Muscle of arm (tissue), 12 donors: Measurements from ENCODE around the gene CYS1. TPM values are rescaled to one million over a fixed set of nuclear protein-coding genes. Genes with fewer than 3 reads are reported as not detected.

Experiments
- DNase-seq: peaks from one replicate; pipeline ENCODE4 v3.0.0-alpha.2; 2013
- polyA plus RNA-seq, 12 donors: library from polyadenylated mRNA; unstranded; fragments of 120-200 nt; gene quantifications; one replicate each; pipeline ENCODE4 v1.2.1, GENCODE V29; 2013; ENCODE audit not compliant: insufficient read length in 12 of 12

The CYS1 gene
- polyA plus RNA-seq, 12 donors: 3.8 to 20.2 (median 10.6) TPM; not detected in 1

DNA sequence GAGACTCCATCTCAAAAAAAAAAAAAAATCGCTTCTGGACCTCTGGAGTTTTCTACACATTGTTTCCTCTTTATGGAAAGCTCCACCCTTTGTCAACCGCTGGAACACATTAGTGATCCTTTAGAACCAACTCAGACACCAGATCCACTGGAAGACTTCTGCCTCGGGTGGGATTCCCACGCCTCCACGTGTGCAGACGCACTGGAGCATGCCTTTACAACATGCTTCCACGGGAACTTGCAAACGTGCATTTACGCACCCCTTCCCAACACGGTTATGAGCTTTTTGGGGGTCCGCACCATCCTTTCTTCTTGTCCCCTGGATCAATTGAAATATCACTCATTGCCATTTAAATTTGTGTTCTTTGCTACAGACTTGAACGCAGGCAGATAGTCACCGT lies 5.1 kb downstream of the CYS1 start:
- DNase-seq: no peak

DNA sequence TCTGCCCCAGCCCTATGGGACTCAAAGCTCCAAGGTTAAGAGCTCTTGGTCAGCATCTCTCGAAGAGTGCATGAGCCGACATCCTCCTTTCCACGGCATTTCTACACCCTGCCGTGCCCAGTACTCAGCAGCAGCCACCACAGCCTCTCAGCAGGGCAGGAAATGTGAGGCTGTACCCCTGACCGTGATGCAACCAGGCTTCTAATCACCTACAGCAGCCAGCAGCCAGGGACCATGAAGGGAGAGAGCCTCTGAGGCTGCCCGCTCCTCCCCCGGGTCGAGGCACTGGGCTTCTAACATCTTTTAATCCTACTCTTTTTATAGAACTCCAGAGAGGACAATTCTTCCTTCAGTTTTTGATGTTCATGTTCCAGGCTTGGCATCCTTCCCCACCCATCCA lies 6.5 kb downstream of the CYS1 start:
- DNase-seq: no peak

DNA sequence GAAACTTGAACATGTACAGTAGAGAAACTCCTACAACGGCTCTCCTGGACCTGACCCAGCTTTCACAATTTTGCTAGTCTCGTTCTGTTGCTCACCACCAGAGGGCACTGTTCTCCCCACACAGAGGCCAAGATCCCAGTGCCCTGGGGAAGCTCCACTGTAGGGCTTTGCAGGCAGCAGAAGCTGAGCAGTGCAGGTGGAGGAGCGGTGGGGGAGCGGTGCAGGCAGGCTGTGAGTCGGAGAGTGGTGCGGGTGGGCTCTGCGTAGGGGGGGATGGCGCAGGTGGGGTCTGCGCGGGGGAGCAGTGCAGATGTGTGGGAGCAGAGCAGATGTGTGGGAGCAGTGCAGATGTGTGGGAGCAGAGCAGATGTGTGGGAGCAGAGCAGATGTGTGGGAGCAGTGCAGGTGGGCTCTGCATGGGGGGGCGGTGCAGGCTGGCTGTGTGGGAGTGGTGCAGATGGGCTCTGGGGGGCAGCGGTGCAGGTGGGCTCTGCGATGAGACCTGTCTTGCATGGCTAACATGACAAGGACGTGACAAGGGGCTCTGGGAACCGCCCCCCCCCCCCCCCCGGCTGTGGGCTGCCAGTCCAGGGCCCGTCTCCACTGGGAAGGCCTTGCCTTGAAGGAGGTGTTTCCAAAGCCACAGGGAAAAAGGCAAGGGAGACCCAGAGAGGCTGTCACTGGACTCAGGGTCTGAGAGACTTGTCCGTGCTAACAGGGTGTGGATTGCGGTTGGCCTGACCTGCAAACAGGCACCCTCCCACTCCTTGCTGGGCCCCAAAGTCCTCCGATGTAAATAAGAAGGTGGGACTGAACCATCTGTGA lies 7.3 kb downstream of the CYS1 start:
- DNase-seq: peak; percentile 91

GRCh38 chr2:10071595-10071994 lies 8.6 kb downstream of the CYS1 start:
- DNase-seq: no peak

- DNase-seq: no peak
These were observed 9.0 kb downstream of the CYS1 start for GRCh38 chr2:10071176-10071575.

DNA sequence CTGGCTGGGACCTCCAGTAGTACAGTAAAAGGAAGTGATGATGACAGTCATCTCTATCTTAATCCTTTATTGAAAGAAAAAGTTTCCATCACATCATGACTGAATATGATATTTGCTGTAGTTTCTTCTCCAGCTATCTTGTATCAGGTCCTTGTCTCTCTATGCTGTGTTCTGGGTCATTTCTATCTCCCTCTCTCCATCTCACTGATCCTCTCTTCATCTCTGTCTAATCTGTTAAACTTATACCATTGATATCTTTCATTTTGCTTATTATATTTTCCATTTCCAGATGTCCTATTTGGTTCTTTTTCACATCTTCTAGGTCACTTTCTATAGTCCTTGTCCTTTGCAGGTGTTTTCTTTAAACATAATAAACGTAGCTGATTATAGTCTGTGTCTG lies 12.3 kb downstream of the CYS1 start:
- no peak for DNase-seq

DNA sequence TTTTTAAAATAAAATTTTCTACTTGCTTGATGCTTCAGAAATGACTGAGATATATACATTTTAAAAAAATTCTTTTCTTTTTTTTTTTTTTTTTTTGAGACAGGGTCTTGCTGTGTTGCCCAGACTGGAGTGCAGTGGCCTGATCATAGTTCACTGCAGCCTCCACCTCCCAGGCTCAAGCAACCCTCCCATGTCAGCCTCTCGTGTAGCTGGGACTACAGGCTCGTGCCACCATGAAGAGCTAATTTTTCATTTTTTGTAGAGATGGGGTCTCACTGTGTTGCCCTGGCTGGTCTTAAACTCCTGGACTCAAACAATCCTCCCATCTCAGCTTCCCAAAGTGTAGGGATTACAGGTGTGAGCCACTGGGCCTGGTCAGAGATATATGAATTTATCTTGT lies 12.9 kb downstream of the CYS1 start:
- no peak for DNase-seq

GRCh38 chr2:10065773-10066055 lies 14.5 kb downstream of the CYS1 start:
- DNase-seq: no peak

DNA sequence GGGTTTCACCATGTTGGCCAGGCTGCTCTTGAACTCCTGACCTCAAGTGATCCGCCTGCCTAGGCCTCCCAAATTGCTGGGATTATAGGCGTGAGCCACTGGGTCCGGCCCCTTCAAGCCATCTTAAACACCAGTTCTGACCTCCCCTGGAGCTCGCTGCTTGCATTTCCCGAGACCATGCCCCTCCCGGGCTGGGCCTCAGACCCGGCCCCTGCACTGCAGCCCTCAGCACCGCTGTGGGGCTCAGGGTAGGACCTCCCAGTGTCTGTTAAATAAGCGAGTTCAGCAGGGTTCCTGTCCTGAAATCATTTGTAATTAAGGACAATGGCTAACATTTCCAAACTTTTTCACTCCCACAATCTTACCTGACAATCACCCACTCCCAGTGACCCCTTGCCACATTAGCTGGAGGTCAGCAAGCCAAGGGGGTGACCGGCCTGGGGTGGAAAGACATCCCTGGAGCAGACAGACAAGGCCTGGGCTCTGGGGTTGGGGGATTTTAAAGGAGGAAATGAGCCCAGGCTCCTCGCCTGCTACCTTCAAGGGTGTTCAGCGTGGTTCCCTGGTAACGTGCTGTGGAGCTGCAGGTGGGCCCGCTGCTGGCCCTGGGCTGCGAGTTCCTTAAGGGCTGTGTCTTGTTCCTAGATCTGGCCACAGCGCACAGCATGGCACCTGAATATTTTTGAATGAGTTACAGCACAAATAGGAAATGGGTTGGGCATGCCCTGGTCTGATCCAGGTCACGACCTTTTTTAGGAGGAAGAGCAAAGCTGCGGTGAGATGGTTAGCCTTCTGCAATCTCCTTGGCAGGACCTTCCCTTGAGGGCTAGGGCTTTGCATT lies 15.1 kb downstream of the CYS1 start:
- no peak for DNase-seq

- no peak for DNase-seq
These were observed 16.6 kb downstream of the CYS1 start for GRCh38 chr2:10063566-10063965.

- DNase-seq: no peak
These were observed 17.3 kb downstream of the CYS1 start for GRCh38 chr2:10062931-10063365.

DNA sequence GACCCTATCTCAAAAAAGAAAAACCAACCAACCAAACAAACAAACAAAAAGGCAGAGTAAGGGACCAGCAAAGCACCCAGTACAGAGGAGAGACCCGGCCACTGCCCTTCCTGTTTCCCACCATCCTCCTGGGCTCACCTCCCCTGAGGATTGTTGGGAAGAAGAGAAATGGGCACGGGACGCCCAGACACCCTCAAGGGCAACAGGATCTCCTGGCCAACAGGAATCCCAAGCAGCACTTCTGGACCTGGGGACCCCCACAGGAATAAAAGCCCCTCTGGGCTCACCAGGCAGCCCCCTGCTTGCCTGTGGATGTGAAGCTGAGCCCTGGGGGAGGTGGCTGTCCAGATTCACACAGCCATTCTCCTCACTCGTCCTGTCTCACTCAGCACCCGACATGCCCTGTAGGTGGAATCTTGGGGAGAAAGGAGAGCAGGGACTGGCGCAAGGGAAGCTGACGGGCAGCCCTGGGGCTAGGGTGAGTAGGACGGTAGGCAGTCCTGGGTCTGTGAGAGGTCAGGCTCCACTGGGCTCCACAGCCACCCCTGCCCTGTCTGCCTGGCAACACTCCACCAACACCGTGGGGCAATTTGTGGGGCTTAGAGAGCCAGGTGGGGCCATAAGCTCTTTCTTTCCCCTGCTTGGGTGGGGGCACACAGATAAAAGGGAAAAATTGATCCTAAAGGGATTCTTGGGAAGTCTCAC lies 18.8 kb downstream of the CYS1 start:
- no peak for DNase-seq

GRCh38 chr2:10059552-10060335 lies 20.5 kb downstream of the CYS1 start:
- no peak for DNase-seq

- DNase-seq: no peak
These were observed 21.2 kb downstream of the CYS1 start for GRCh38 chr2:10059016-10059351.

DNA sequence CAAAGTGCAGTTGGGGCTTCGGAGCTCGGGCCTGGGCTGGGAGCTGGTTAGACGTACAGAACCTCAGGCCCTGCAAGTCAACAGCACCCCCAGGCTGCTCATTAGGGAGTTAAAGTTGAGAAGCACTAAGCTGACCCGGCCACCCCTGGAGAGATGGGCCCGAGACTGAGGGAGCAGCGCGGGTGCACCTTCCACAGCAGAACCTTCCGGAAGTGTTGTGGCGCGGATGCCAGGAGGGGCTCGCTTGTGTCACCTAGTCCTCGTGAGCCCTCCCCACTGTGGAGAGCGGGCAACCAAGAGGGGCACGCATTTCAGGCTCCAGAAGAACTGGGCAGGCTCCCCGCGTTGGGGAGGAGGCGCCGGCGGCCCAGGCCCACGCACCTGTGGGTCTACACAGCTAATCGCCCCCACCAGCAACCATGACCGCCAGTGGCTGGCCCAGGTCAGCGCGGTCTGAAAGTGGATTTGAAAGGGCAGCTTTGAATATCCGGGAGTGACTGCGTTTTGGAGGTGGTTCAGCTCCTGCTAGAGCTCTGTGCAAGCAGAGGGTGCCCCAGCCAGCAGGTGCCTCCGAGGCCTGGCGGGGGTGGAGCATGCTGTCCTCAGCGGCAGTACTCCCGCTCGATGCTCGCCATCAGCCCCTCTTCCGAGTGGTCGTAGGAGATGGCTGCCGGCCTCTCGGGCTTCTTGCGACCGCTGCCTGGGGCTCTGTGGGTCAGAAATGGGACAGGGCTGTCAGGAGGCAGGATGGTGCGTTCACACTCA lies 21.8 kb downstream of the CYS1 start:
- DNase-seq: no peak

- DNase-seq: peak; percentile 74
These were observed 22.7 kb downstream of the CYS1 start for GRCh38 chr2:10057231-10058107.

DNA sequence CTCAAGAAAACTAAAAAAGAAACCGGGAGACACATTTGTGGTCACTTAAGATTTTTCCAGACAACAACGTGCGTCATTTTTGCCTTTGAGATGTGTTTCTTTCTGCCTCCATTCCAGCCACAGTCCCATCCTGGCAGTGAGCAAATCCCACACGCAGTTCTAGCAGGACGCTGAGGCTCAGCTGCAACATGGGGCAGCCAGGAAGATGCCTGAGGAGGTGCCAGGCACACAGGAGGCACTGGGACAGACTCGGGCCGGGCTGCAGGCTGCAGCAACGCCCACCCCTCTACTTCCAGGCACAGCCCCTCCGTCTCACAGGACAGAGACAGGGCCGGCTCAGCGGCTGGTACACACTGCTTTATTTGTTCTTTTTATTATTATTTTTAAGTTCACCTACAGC lies 23.8 kb downstream of the CYS1 start:
- DNase-seq: no peak

- DNase-seq: no peak
These were observed 25.2 kb downstream of the CYS1 start for GRCh38 chr2:10054976-10055375.

DNA sequence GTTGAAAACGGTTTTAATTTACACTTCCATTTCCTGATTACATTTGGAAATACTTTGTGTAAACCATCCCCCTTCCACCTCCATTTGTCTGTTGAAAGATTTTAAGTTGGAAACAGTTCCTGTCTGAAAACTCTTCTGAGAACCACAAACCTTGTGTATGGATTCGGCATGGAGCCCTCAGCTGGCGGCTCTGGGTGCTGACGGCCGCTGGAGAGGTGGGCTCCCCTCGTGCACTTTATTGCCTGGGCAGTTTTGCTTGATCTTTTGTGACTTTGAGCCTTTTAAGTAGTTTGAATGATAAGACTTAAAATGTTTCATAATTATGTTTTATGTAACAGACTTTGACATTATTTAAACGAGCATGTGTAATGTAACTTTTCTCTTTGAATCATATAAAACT lies 25.8 kb downstream of the CYS1 start:
- no peak for DNase-seq

DNA sequence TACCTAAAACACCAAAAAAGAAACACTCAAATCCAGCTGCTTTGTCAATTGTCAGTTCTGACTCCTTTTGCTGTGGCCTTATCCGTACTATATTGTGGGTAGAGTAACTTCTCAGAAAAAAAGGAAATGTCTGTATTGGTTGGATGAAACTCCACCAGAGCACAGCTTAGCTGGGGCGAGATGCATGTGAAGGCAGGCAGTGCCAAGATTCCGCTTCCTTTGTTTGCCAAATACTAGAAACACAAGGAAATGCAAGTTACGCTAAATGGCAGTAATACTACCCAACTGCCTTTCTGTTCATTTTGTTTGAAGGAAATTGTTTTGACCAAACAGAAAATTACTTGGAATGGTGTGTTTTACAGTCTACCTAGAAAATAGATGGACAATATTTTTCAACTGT lies 26.9 kb downstream of the CYS1 start:
- DNase-seq: peak; percentile 52
